ENCODE results near the gene BCL2L12.

GRCh38 chr19:49700563-49700962 is 34.8 kb downstream of the BCL2L12 start:
- no peak for TF ChIP-seq CTCF (IDR thresholded peaks at IDR 0.05)
- TF ChIP-seq POLR2AphosphoS5 (IDR thresholded peaks at IDR 0.05; ENCODE audit: insufficient read depth in 1 of 2, low read depth in 1 of 2): no peak
- TF ChIP-seq POLR2A (IDR thresholded peaks at IDR 0.05): no peak

All from vagina (tissue), 2 donors.